HFFc6 (cell line): Measurements from ENCODE around the gene SEMA3D. TPM values are rescaled to one million over a fixed set of nuclear protein-coding genes. Genes with fewer than 3 reads are reported as not detected.
A peak's percentile ranks its signal among the peaks of the same experiment; 100 is the strongest.

Source experiments
- DNase-seq: peaks from one replicate; pipeline ENCODE4 v3.0.0-alpha.2; 2018
- H3K27ac Mint-ChIP-seq: 2 replicates; pipeline ENCODE4 v1.8.0; 2020; ENCODE audit warnings: mild to moderate bottlenecking, mixed read lengths
- H3K27me3 Mint-ChIP-seq: 2 replicates; pipeline ENCODE4 v1.8.0; 2021; ENCODE audit warnings: mild to moderate bottlenecking, moderate library complexity, mixed read lengths; ENCODE audit not compliant: insufficient read depth
- H3K36me3 Mint-ChIP-seq: 2 replicates; pipeline ENCODE4 v1.8.0; 2021; ENCODE audit warnings: low read depth, mixed read lengths
- H3K4me1 Mint-ChIP-seq: 2 replicates; pipeline ENCODE4 v1.8.0; 2020; ENCODE audit warnings: low read depth, mixed read lengths
- H3K4me3 Mint-ChIP-seq: 2 replicates; pipeline ENCODE4 v1.8.0; 2020; ENCODE audit warnings: mild to moderate bottlenecking, moderate library complexity, mixed read lengths
- H3K9me3 Mint-ChIP-seq: 2 replicates; pipeline ENCODE4 v1.8.0; 2020; ENCODE audit warnings: mild to moderate bottlenecking, mixed read lengths
- CTCF ChIP-seq: fragments of 200-600 bp; sonication (generic); IDR thresholded peaks from 2 replicates; pipeline ENCODE4 v1.5.0; 2021; ENCODE audit warnings: antibody characterized with exemption, mild to moderate bottlenecking
- total RNA-seq, 6 experiments: library from RNA; stranded (reverse); fragmentation: NEBNext Ultra II Directional; extraction: Animal tissue kit (Norgen Biotek cat#: 25700); gene quantifications; 2 replicates in 1 of 6; 3 replicates in 5 of 6; pipeline ENCODE4 v1.2.3, GENCODE V29; 2021

SEMA3D gene
- total RNA-seq, 6 experiments from 2014 or later, result 16.5 to 23.7 (median 22.4) TPM

- Mint-ChIP-seq H3K27ac (no peak overlapping the region; the same call in 1 of the 2 replicates), H3K27me3 (no peaks in the 10 kb centered on the region), H3K4me3 (no peak overlapping the region), H3K4me1 (peaks cover 20% of the 10 kb centered on the region; the same call in 1 of the 2 replicates), H3K9me3 (no peaks in the 10 kb centered on the region), H3K36me3 (peaks cover 4% of the 10 kb centered on the region; the same call in 1 of the 2 replicates)
- no peak for DNase-seq
- TF ChIP-seq CTCF, result no peak
Observed at GRCh38 chr7:85004402-85004801, 182.5 kb downstream of the SEMA3D start.

GRCh38 chr7:85001495-85002345, 185.1 kb downstream of the SEMA3D start:
- DNase-seq, result no peak
- peaks cover 20% of the 10 kb centered on the region; the same call in 1 of the 2 replicates for H3K4me1 Mint-ChIP-seq
- no peak for TF ChIP-seq CTCF

GRCh38 chr7:85000735-85001350, 186.0 kb downstream of the SEMA3D start:
- no peak for TF ChIP-seq CTCF
- no peak for DNase-seq
- H3K36me3 Mint-ChIP-seq, result peaks cover 6% of the 10 kb centered on the region; the same call in 1 of the 2 replicates
- no peak overlapping the region for H3K27ac Mint-ChIP-seq
- no peaks in the 10 kb centered on the region for H3K27me3 Mint-ChIP-seq
- peaks cover 20% of the 10 kb centered on the region; the same call in 1 of the 2 replicates for H3K4me1 Mint-ChIP-seq
- H3K4me3 Mint-ChIP-seq, result no peak overlapping the region
- H3K9me3 Mint-ChIP-seq, result no peaks in the 10 kb centered on the region

More at GRCh38 chr7:85001495-85002345, 185.1 kb downstream of the SEMA3D start:
- Mint-ChIP-seq H3K36me3 (peaks cover 6% of the 10 kb centered on the region; the same call in 1 of the 2 replicates), H3K9me3 (no peaks in the 10 kb centered on the region), H3K4me3 (no peak overlapping the region), H3K27ac (no peak overlapping the region), H3K27me3 (no peaks in the 10 kb centered on the region)

GRCh38 chr7:84999450-84999849, 187.4 kb downstream of the SEMA3D start:
- no peak overlapping the region for H3K27ac Mint-ChIP-seq
- no peak for TF ChIP-seq CTCF
- H3K4me3 Mint-ChIP-seq, result no peak overlapping the region
- H3K36me3 Mint-ChIP-seq, result peaks cover 6% of the 10 kb centered on the region; the same call in 1 of the 2 replicates
- peaks cover 17% of the 10 kb centered on the region; the same call in 1 of the 2 replicates for H3K4me1 Mint-ChIP-seq
- no peaks in the 10 kb centered on the region for H3K9me3 Mint-ChIP-seq
- DNase-seq, result no peak
- H3K27me3 Mint-ChIP-seq, result no peaks in the 10 kb centered on the region

GRCh38 chr7:84998665-84999064, 188.2 kb downstream of the SEMA3D start:
- H3K27ac Mint-ChIP-seq, result no peak overlapping the region
- H3K27me3 Mint-ChIP-seq, result no peaks in the 10 kb centered on the region
- peak; percentile 56 for TF ChIP-seq CTCF
- H3K4me3 Mint-ChIP-seq, result no peak overlapping the region
- peaks cover 12% of the 10 kb centered on the region; the same call in 1 of the 2 replicates for H3K4me1 Mint-ChIP-seq
- H3K9me3 Mint-ChIP-seq, result no peaks in the 10 kb centered on the region
- DNase-seq, result no peak
- peaks cover 6% of the 10 kb centered on the region; the same call in 1 of the 2 replicates for H3K36me3 Mint-ChIP-seq
